Stimulated activated CD4-positive, alpha-beta T cell treated with anti-CD3 and anti-CD28 coated beads, Interleukin-12 subunit alpha, Interleukin-12 subunit beta, amount 100 ng/mL, for 48 hours (primary cell): ENCODE data around the gene HHAT.

Experiments used
- DNase-seq, 3 donors: peaks; one replicate each; pipeline ENCODE4 v3.0.0-alpha.2; 2020; ENCODE audit warnings: low read depth in 2 of 3, low spot score in 1 of 3

Gene HHAT

DNA sequence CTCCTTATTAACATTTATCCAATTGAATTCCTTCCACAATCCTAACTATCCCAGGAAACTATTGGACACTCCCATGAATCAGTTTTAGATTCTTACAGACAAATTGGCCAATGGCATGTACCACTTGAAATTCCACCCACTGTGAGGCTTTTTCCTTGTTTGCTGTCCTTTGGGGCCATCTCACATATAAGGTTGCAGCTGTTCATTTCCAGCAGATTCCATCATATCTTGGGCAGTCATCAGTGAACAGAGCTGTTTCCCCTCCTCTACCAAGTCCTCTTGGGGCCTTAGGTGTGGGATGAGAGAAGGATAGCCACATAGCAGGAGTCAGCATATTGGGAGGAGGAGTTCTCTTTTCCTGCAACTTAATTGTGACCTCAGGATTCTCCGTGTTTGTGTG is 109.1 kb downstream of the HHAT start:
- no peak for DNase-seq

GRCh38 chr1:210438928-210439841 is 110.5 kb downstream of the HHAT start:
- no peak for DNase-seq

DNA sequence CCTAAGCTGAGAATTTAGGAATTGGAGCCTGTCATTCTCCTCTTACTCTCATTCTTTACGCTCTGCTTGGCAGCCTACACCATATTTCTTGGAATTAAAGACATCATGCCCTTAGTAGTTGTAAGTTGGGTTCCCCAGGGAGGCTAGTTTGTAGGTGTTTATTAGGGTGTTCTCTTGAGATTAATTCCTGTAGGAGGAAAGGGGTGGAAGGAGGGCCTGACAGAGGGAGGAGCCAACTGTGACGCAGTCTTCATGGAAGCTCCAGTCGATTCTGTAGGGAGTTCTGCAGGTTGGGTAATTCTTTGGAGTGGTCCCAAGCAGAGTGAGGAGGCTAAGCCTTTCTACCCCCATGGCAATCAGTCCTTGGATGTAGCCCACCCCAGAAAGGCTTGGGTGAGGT is 111.4 kb downstream of the HHAT start:
- DNase-seq: no peak

DNA sequence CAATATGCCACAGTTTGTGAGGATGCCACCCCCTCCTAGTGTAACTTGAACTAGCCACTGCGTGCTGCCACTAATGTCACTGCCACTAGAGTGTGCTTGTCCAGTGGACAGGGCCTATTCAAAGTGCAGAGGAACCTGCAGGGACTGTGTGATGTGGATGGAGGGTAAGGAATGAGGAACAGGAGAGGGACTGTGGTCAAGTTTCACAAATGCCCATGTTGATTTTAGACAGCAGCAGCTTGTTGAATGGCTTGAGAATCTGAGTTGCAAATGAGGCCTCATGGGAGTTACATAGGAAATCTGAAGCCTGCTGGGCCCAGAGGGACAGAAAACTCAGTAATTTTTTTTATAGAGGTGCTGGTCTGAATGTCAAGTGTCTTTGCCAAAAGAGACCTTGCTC is 112.3 kb downstream of the HHAT start:
- DNase-seq: no peak

DNA sequence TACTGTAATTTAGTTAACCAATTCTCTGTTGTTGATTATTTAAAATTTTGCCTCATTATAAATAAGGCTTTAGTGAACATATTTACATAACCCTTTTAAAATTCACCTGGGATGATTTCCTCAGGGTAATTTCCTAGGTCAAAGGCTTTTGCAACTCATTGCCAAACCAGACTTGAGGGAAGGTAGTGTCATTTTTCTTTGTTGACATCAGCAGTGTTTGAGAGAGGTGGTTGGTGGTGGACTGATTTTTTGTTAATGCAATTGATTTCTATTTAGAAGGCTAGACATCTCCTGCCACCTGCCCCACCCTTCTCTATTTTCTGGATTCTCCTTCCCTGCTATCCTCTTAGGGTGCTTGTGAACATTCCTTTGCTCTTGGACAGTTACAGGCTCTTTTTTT is 116.8 kb downstream of the HHAT start:
- DNase-seq: no peak

DNA sequence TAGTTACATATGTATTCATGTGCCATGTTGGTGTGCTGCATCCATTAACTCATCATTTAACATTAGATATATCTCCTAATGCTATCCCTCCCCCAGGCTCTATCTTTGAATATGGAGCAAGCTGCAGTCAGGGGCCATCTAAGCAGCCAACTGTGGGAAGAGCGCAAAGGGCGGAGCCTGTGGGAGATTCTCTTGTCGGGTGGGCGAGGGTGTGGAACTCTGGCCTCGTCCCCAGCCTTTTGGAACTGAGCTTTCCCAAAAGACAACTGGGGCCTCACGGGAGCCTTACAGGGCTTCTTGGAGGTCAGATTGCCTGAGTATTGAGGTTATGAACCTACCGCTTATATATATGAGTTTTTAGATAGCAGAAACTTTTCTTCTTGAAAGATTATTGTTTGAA is 117.2 kb downstream of the HHAT start:
- DNase-seq: no peak

DNA sequence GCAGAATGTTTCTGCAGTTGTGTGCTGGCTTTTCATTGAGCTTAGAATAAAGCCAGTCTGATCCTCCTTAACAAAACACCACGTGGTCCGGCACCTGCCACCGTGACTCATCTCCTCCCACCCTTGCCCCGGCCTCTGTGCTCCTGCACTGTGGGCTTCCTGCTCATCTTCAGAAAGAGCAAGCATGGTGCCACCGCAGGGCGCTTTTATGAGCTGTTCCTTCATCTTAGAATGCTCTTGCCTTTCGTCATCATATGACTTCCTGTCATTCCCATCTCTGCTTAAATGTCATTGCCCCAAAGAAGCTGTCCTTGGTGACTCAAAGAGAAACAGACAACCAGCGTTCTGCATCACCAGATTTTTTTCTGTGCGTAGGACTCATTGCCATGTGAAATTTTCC is 117.8 kb downstream of the HHAT start:
- peak; percentile 77 to 87 (median 78) for DNase-seq

GRCh38 chr1:210447456-210448057 is 118.9 kb downstream of the HHAT start:
- DNase-seq: no peak

DNA sequence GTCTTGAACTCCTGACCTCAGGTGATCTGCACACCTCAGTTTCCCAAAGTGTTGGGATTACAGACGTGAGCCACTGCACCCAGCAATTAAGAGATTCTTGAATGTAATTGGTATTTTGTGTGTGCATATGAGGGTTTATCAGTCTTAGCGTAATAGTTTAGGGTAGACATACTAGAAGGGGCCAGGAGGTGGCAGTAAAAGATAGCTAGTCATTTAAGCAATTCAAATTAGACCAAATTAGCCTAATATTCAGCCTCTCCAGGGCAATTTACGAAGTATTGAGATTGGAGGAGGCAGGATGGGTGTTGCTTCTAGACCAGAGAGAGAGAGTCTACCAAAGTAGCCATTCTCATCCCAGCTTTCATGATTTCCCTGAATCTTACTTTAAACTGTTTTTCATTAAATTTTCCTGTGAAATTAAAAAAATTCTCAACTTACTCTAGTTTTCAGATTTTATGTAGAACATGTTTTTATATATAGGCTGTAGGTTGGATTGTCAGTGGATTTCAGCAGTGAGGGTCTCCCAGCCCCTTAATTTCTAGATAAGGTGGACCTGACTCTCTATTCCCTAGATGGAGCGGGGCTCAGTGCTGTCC is 119.7 kb downstream of the HHAT start:
- peak in 1 of 3 donors; percentile 47 for DNase-seq

- DNase-seq: no peak
These were observed 127.3 kb downstream of the HHAT start for GRCh38 chr1:210455840-210456603.

DNA sequence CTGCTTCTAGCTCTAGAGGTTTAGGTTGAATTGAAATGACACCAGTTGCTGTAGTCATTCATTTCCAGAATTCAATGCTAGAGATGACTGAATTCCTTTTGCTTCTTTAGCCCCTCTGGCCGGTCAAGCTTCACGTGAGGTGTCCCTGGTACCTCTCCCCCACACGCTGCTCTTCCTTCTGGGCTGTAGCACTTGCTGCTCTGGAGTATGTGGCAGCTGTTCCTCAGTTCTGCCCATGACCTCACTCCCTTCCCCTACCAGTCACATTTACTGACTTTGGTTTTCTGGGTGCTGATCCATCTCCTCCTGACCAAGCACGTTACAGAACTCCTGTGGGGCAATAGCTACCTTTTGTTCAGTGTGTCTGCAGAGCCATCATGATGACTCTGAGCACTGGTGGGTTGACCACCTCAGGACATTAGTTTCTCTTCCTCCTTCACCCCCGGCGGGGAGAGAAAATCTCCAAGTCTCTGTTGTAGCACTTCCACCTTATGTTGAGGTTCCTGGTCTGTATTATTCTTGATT is 128.1 kb downstream of the HHAT start:
- no peak for DNase-seq

- DNase-seq: no peak
These were observed 128.9 kb downstream of the HHAT start for GRCh38 chr1:210457568-210457967.

DNA sequence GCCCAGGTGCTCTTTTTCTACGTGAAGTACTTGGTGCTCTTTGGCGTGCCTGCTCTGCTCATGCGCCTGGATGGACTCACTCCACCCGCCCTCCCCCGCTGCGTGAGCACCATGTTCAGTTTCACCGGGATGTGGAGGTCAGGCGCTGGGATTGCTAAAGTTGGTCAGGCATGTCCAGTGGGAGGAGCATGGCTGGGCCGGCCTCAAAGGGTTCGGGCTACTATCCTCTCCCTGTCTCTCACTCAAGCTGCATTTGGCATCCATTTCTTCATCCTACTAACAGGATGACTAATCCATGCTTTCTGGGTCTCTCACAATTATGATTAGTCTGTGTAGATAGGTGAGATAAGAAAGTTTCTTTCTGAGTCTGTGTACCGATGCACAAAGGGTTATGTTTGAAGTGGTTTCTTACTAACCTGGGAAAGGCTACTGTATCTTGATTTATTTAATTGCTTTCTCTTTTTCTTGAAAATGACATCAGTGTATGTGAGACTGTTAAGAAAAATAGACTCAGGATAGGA is 135.9 kb downstream of the HHAT start:
- no peak for DNase-seq

- DNase-seq: no peak
These were observed 136.4 kb downstream of the HHAT start for GRCh38 chr1:210465150-210465549.

DNA sequence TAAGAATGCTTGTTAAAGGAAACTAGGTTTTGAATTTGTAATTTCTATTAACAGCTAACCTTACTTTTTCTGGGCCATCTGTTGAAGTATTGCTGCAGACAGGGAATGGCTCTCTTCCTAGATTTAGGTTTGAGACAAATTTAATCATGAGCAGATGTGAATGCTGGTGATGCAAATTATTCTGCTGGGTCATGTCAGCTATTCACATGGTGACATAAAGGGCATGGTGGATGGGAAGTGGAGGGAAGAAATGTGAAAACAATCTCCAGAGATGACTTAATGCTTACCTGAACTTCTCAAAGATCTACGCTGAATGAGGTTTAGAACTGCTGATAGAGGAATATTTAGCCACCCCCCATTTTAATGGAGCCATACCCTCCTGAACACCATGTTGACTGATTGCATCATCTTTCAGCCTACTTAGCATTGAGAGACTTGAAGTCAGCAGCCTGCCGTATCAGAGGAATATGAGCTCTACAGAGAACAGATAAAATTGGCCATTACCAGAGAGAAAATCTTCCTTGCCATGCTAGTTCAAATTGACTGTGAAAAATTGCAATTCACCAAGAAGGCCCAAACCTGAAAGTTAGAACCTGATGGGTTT is 138.8 kb downstream of the HHAT start:
- DNase-seq: no peak

- no peak for DNase-seq
These were observed 140.7 kb downstream of the HHAT start for GRCh38 chr1:210469441-210469840.

DNA sequence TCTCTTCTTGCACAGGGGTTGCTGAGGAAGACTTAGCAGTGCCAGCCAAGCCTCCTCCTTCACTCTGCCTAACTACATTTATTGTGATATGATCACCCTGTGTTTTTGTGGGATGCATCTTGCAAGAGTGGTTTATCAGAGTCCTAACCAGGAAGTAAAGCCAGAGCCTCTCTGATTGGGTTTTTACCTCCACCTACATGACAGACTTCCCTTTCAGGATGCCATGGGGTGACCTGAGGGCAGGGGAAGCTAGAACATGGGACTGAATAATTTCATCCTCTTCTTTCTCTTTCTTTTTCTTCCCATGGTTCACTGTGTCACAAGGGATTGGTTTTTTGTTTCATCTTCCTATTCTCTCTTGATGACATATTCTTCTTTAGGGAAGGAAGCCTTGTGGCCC is 146.6 kb downstream of the HHAT start:
- no peak for DNase-seq

- no peak for DNase-seq
These were observed 147.1 kb downstream of the HHAT start for GRCh38 chr1:210475806-210476205.

DNA sequence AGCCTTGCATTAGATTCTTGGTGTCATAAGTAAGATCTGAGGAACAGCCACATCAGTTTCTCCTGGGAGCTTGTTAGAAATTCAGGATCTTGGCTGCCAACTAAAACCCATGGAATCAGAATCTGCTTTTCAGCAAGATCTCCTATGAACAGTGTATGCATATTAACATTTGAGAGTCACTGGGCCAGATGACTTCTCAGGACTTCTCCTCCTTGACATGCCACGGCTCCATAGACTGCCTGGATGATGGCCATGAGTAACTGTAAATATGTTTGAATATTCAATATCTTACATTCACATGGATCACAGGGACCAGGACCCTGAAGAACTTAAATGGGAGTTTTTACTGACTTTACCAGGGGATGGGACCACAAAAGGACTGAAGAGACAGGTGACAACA is 148.0 kb downstream of the HHAT start:
- no peak for DNase-seq

DNA sequence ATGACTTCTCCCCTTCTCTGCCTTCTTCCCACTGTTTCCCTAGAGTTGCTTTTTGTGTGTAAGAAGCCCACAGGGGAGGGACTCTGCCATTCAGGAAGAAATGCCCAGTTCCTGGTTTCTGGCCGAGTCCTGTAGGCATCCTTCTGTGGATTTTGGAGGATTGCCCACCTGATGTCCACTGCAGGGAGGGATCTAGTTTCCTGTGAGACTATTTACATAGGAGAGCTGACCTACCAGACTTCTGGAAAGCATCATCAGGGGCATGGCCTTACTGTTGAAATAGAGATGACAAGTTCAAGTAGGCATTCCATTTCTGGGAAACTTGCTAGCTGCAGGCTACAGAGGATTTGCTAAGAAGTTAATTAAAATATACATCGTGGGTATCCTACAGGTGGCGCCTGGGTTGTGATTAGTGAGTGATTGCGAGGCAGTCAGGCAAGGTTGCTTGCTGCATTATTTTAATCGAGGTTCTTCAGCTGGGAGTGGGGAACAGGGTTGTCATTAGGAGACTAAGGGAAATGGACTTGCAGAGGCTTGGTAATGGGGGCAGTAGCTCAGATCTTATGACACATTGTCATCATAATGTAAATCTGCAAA is 148.7 kb downstream of the HHAT start:
- no peak for DNase-seq
